Measurements from ENCODE around the gene COBL. TPM values are rescaled to one million over a fixed set of nuclear protein-coding genes. Genes with fewer than 3 reads are reported as not detected.

Gene COBL
- total and polyA plus RNA-seq, 9 of the 15 experiments (the other 6 are each of a cell fraction or from before 2014, with no cell fraction given), result 0.01 to 2.4 (median 0.09) TPM; not detected in 3

- TF ChIP-seq HOMEZ (CRISPR knock-in tag; IDR thresholded peaks at IDR 0.05) (no peak), GATA2 (CRISPR knock-in tag; IDR thresholded peaks at IDR 0.05) (no peak), USF2 (CRISPR knock-in tag; IDR thresholded peaks at IDR 0.05) (no peak), PYGO2 (tag; IDR thresholded peaks at IDR 0.05) (no peak), ARID4B (CRISPR knock-in tag; IDR thresholded peaks at IDR 0.05) (no peak), RBFOX2 (IDR thresholded peaks at IDR 0.05; ENCODE audit: low read depth, low read length) (no peak), ZNF644 (tag; IDR thresholded peaks at IDR 0.05; ENCODE audit: low read depth) (no peak), HINFP (tag; conservative IDR thresholded peaks at IDR 0.05; ENCODE audit: low read depth) (no peak), HDGF (IDR thresholded peaks at IDR 0.05) (no peak), NFIX (CRISPR knock-in tag; IDR thresholded peaks at IDR 0.05; ENCODE audit: low read depth) (no peak)
These were observed 5.4 kb upstream of the COBL start (continued) for GRCh38 chr7:51321961-51322515.
